Kidney (tissue), 14 donors: ENCODE measurements around the gene ATOSB. TPM values are rescaled to one million over a fixed set of nuclear protein-coding genes. Genes with fewer than 3 reads are reported as not detected.

ENCODE experiments used
- DNase-seq, 5 donors: peaks; one replicate each; pipeline ENCODE4 v3.0.0-alpha.2; 2013 to 2020
- FAIRE-seq: peaks from 2 replicates; lab custom pipeline; 2012; peaks lifted over from hg19 to GRCh38; lab: Jason Lieb, UNC
- H3K27ac ChIP-seq, 2 donors: one replicate each; pipeline ENCODE4 v1.7.0; 2013; ENCODE audit warnings: low read depth in 2 of 2, low read length in 2 of 2, inconsistent platforms in 1 of 2
- H3K27me3 ChIP-seq: one replicate; pipeline ENCODE4 v1.7.1; 2013; ENCODE audit warnings: low read length, inconsistent platforms; ENCODE audit not compliant: control insufficient read depth, insufficient read depth
- H3K36me3 ChIP-seq, 3 donors: one replicate each; pipeline versions ENCODE4 v1.7.0 to v1.7.1; 2013; ENCODE audit warnings: low read length in 3 of 3, control low read depth in 1 of 3, inconsistent platforms in 1 of 3; ENCODE audit not compliant: insufficient read depth in 3 of 3, control insufficient read depth in 2 of 3
- H3K4me1 ChIP-seq, 3 donors: one replicate each; pipeline versions ENCODE4 v1.7.0 to v1.7.1; 2013; ENCODE audit warnings: low read length in 3 of 3, inconsistent platforms in 1 of 3, low read depth in 1 of 3; ENCODE audit not compliant: control insufficient read depth in 2 of 3, insufficient read depth in 2 of 3
- H3K4me3 ChIP-seq, 3 donors: one replicate each; pipeline versions ENCODE4 v1.7.0 to v1.8.1; 2013; ENCODE audit warnings: low read length in 3 of 3, control low read depth in 1 of 3, inconsistent platforms in 1 of 3
- H3K9ac ChIP-seq, 3 donors: one replicate each; pipeline versions ENCODE4 v1.7.0 to v1.7.1; 2013; ENCODE audit warnings: low read length in 3 of 3, control low read depth in 1 of 3, inconsistent platforms in 1 of 3
- H3K9me3 ChIP-seq, 3 donors: one replicate each; pipeline versions ENCODE4 v1.7.0 to v1.7.1; 2013; ENCODE audit warnings: low read length in 3 of 3, control low read depth in 1 of 3, inconsistent platforms in 1 of 3; ENCODE audit not compliant: control insufficient read depth in 2 of 3, insufficient read depth in 1 of 3
- intact Hi-C: fragments of 100-400 bp; cut with DNase I; formaldehyde crosslinking; loops from one replicate; pipeline ENCODE4 v1.11.1; 2022
- polyA plus RNA-seq: library from polyadenylated mRNA; stranded (reverse); fragments of 350-450 nt; fragmentation: Illumina TruSeq; extraction: RNeasy Lipid Tissue Mini Kit (QIAGEN cat#74804); gene quantifications from one replicate; pipeline ENCODE4 v1.2.3, GENCODE V29; 2014; ENCODE audit warnings: low read depth, low replicate concordance; ENCODE audit not compliant: insufficient read depth
- total RNA-seq: library from RNA; stranded (reverse); fragmentation: NEBNext Ultra II Directional; extraction: Animal tissue kit (Norgen Biotek cat#: 25700); gene quantifications from one replicate; pipeline ENCODE4 v1.2.1, GENCODE V29; 2021
- TF ChIP-seq, protein P1 (sequence below): IDR thresholded peaks from 3 replicates; pipeline ENCODE4 v1.5.1; 2012; ENCODE audit warnings: mild to moderate bottlenecking, moderate library complexity, borderline replicate concordance; ENCODE audit not compliant: insufficient read depth; ENCODE audit errors: extremely low read depth
- donor health status: control.
- donor health status: control.
- donor health status: control.
- donor health status: control.
- donor health status: control.
- donor health status: DM: yes; HTN: yes; CAD: no.
- donor health status: Normal renal cell carcinoma (clear cell type).

ATOSB gene
- total and polyA plus RNA-seq, 2 donors from 2014 or later = 18.6 to 19.5 TPM

- Histone ChIP-seq H3K9me3 (no peaks in the 10 kb centered on the region), H3K27me3 (no peaks in the 10 kb centered on the region), H3K4me1 (peaks cover 2 to 47% (median 35%) of the 10 kb centered on the region in 3 donors), H3K9ac (peak overlapping the region in 2 of 3 donors; percentile 76 to 82), H3K4me3 (peak overlapping the region in 2 of 3 donors; percentile 94 to 97), H3K27ac (peak overlapping the region; percentile 92 to 93), H3K36me3 (no peaks in the 10 kb centered on the region)
- DNase-seq (peak; percentile 88 to 96 (median 90)), FAIRE-seq (no peak)
- intact Hi-C loops = no loop called here
- TF ChIP-seq, protein P1, sequence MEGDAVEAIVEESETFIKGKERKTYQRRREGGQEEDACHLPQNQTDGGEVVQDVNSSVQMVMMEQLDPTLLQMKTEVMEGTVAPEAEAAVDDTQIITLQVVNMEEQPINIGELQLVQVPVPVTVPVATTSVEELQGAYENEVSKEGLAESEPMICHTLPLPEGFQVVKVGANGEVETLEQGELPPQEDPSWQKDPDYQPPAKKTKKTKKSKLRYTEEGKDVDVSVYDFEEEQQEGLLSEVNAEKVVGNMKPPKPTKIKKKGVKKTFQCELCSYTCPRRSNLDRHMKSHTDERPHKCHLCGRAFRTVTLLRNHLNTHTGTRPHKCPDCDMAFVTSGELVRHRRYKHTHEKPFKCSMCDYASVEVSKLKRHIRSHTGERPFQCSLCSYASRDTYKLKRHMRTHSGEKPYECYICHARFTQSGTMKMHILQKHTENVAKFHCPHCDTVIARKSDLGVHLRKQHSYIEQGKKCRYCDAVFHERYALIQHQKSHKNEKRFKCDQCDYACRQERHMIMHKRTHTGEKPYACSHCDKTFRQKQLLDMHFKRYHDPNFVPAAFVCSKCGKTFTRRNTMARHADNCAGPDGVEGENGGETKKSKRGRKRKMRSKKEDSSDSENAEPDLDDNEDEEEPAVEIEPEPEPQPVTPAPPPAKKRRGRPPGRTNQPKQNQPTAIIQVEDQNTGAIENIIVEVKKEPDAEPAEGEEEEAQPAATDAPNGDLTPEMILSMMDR = no peak
These were observed 1.4 kb downstream of the ATOSB start for GRCh38 chr9:35114113-35114839.

DNA sequence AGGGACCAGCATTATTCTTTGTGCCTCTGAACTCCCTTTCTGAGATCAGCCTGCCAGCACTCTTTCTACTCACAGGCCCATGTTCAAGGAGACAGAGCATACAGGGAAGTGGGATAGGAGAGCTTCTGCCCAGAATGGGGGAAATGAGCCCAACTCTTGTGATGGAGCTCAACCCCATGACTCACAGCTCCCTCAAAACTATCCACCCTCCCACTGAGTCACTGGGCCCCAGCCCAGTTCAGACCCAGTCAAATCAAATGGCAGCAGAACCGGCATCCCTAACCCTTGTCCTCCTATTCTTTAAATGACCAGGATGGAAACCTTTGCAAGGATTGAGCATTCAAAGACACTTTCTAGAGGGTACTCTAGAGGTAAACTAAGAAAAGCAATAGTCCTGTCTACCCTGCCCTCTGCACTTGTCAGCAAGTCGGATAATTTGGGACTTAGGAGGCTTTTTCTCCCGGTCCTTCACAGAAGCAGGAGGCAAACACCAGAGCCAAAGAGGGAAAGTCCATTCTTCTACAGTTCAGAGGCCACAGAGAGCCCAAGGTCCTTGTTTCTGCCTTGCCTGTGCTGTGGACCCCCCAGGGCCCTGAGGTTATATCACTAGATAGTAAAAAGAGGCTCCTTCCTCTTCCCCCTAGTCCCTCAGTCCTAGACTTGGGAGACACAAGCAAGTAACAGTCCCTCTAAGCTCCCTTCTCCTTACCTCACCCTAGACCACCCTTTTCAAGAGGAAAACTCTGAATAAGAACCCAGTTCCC is 3.2 kb downstream of the ATOSB start:
- Histone ChIP-seq H3K36me3 (peaks cover 0 to 9% (median 4%) of the 10 kb centered on the region in 3 donors), H3K27me3 (no peaks in the 10 kb centered on the region), H3K4me3 (peak overlapping the region in 1 of 3 donors; percentile 26), H3K9ac (peak overlapping the region in 1 of 3 donors; percentile 21), H3K4me1 (peaks cover 2 to 47% (median 35%) of the 10 kb centered on the region in 3 donors), H3K27ac (peak overlapping the region; percentile 60 to 68), H3K9me3 (no peaks in the 10 kb centered on the region)
- no peak for DNase-seq
- TF ChIP-seq, protein P1 = no peak
- FAIRE-seq = no peak
- intact Hi-C loops = no loop called here

GRCh38 chr9:35111001-35111933 is 4.4 kb downstream of the ATOSB start:
- FAIRE-seq (peak; percentile 42), DNase-seq (peak; percentile 98 to 99 (median 99))
- Histone ChIP-seq H3K36me3 (peaks cover 0 to 11% (median 9%) of the 10 kb centered on the region in 3 donors), H3K27ac (peak overlapping the region; percentile 68 to 87), H3K4me3 (peak overlapping the region; percentile 65 to 85 (median 73)), H3K4me1 (peaks cover 2 to 43% (median 35%) of the 10 kb centered on the region in 3 donors), H3K9me3 (no peaks in the 10 kb centered on the region), H3K27me3 (no peaks in the 10 kb centered on the region), H3K9ac (peak overlapping the region; percentile 58 to 96 (median 64))
- intact Hi-C loops = no loop called here
- TF ChIP-seq, protein P1 = no peak
